T-cell (primary cell): Measurements from ENCODE around the gene IRX3. TPM values are rescaled to one million over a fixed set of nuclear protein-coding genes. Genes with fewer than 3 reads are reported as not detected.

Experiments used
- ATAC-seq, 4 experiments: fragments of 200-7000 bp in 3 of 4; fragments of 150-1000 bp in 1 of 4; cut with Tn5 transposase; replicated peaks in 1 of 4; 1 replicate in 3 of 4; 2 replicates in 1 of 4; pipeline ENCODE4 v1.10.0; 2021; ENCODE audit warnings: moderate library complexity in 3 of 4, mild to moderate bottlenecking in 2 of 4, moderate number of reproducible peaks in 1 of 4
- CTCF ChIA-PET, 2 donors: fragments of 300-600 bp; sonication (Branson Sonifier 250); formaldehyde crosslinking; loops; one replicate each; lab custom pipeline; 2022; ENCODE audit warnings: antibody characterized with exemption in 2 of 2; lab: Charles Lee
- POLR2A ChIA-PET, 2 donors: fragments of 300-600 bp; sonication (Branson Sonifier 250); formaldehyde crosslinking; loops; one replicate each; lab custom pipeline; 2022; ENCODE audit warnings: antibody characterized with exemption in 2 of 2; lab: Charles Lee
- DNase-seq, 35 experiments: peaks; one replicate each; pipeline versions ENCODE4 v3.0.0 to v3.0.0-alpha.2; 2013 to 2023
- H3K27ac ChIP-seq: one replicate; pipeline ENCODE4 v1.5.1; 2013; ENCODE audit warnings: low read length
- H3K27me3 ChIP-seq, 2 experiments: replicated peaks in 1 of 2; 1 replicate in 1 of 2; 2 replicates in 1 of 2; pipeline versions ENCODE4 v1.6.1 to v1.7.0; 2013; ENCODE audit warnings: low read length in 1 of 2, mixed read lengths in 1 of 2; ENCODE audit not compliant: control insufficient read depth in 2 of 2, insufficient read depth in 2 of 2; ENCODE audit errors: extremely low read depth in 1 of 2
- H3K36me3 ChIP-seq, 2 donors: 1 replicate in 1 of 2; 2 replicates in 1 of 2; pipeline versions ENCODE4 v1.6.1 to v1.7.0; 2013; ENCODE audit warnings: low read length in 1 of 2; ENCODE audit not compliant: control insufficient read depth in 2 of 2, insufficient read depth in 1 of 2; ENCODE audit errors: extremely low read depth in 1 of 2
- H3K4me1 ChIP-seq, 2 experiments: 1 replicate in 1 of 2; 2 replicates in 1 of 2; pipeline versions ENCODE4 v1.6.1 to v1.7.0; 2013; ENCODE audit warnings: low read length in 2 of 2, mixed read lengths in 1 of 2; ENCODE audit not compliant: insufficient read depth in 2 of 2, control insufficient read depth in 1 of 2; ENCODE audit errors: extremely low read depth in 1 of 2
- H3K4me3 ChIP-seq, 2 donors: 1 replicate in 1 of 2; 2 replicates in 1 of 2; pipeline versions ENCODE4 v1.5.1 to v1.7.0; 2013; ENCODE audit warnings: mild to moderate bottlenecking in 2 of 2, low read length in 1 of 2, moderate library complexity in 1 of 2; ENCODE audit not compliant: control insufficient read depth in 1 of 2; ENCODE audit errors: extremely low read depth in 1 of 2
- H3K9me3 ChIP-seq: 2 replicates; pipeline ENCODE4 v1.7.0; 2013
- H3K27ac Mint-ChIP-seq, 2 donors: one replicate each; pipeline ENCODE4 v1.8.0; 2020 to 2021; ENCODE audit warnings: mild to moderate bottlenecking in 2 of 2, mixed read lengths in 2 of 2
- H3K27me3 Mint-ChIP-seq, 2 donors: one replicate each; pipeline ENCODE4 v1.8.0; 2021 to 2022; ENCODE audit warnings: mixed read lengths in 2 of 2
- H3K36me3 Mint-ChIP-seq: one replicate; pipeline ENCODE4 v1.8.0; 2021; ENCODE audit warnings: mixed read lengths
- H3K4me1 Mint-ChIP-seq, 3 donors: one replicate each; pipeline ENCODE4 v1.8.0; 2020 to 2022; ENCODE audit warnings: mixed read lengths in 3 of 3, mild to moderate bottlenecking in 1 of 3
- H3K4me3 Mint-ChIP-seq, 3 donors: one replicate each; pipeline ENCODE4 v1.8.0; 2020 to 2022; ENCODE audit warnings: mild to moderate bottlenecking in 3 of 3, mixed read lengths in 3 of 3, moderate library complexity in 3 of 3
- H3K9me3 Mint-ChIP-seq, 3 donors: one replicate each; pipeline ENCODE4 v1.8.0; 2020 to 2022; ENCODE audit warnings: mixed read lengths in 3 of 3
- WGBS: methylation state at CpG from one replicate; pipeline ENCODE4 v1.1.5; 2013; ENCODE audit warnings: missing lambda C conversion rate; ENCODE audit not compliant: insufficient coverage; 5-methylcytosine and 5-hydroxymethylcytosine counted together
- total RNA-seq, 35 experiments: library from RNA in 6 of 35; stranded (reverse) in 6 of 35; fragments of 120-200 nt in 1 of 35; gene quantifications; one replicate each; pipeline versions ENCODE4 v1.2.1 to v1.2.4 and lab custom pipeline; 2013 to 2026

Gene IRX3
- total RNA-seq, 5 donors from 2014 or later (not counting 1 experiment from before 2014, with no cell fraction given) = 0.19 to 0.35 TPM; not detected in 3

GRCh38 chr16:54313789-54314188, 27.2 kb upstream of the IRX3 start:
- peaks cover 0 to 12% of the 10 kb centered on the region in 2 experiments for H3K27me3 ChIP-seq
- Mint-ChIP-seq H3K4me1 (no peaks in the 10 kb centered on the region), H3K27ac (no peak overlapping the region), H3K9me3 (no peaks in the 10 kb centered on the region), H3K36me3 (no peaks in the 10 kb centered on the region), H3K27me3 (peaks cover 0 to 11% of the 10 kb centered on the region in 2 donors), H3K4me3 (no peak overlapping the region)
- 94% methylated on average over 3 of the region's 4 CpGs for WGBS
- POLR2A ChIA-PET = no interaction called here
- H3K4me1 ChIP-seq = no peaks in the 10 kb centered on the region
- CTCF ChIA-PET = no interaction called here
- ATAC-seq (no peak), DNase-seq (no peak)
- H3K27ac ChIP-seq = no peak overlapping the region
- no peaks in the 10 kb centered on the region for H3K9me3 ChIP-seq
- no peak overlapping the region for H3K4me3 ChIP-seq
- no peaks in the 10 kb centered on the region for H3K36me3 ChIP-seq

DNA sequence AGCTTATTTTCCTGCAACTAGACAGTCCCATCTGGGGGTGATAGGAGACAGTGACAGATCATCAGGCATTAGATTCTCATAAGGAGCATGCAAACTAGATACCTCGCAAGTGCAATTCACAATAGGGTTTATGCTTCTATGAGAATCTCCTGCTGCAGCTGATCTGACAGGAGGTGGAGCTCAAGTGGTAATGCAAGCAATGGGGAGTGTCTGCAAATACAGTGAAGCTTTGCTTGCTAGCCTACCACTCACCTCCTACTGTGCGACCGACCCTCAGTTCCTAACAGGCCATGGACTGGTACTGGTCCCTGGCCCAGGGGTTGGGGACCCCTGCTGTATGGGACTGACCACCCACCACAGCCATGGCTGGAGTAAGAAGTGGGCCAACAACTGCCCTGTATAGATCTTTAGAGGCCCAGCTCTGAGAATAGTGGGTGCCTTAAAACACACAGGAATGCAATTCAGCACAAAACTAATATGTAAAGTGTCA, 26.0 kb upstream of the IRX3 start:
- Mint-ChIP-seq H3K27ac (no peak overlapping the region), H3K9me3 (no peaks in the 10 kb centered on the region), H3K4me1 (no peaks in the 10 kb centered on the region), H3K36me3 (no peaks in the 10 kb centered on the region), H3K27me3 (peaks cover 0 to 5% of the 10 kb centered on the region in 2 donors), H3K4me3 (no peak overlapping the region)
- ChIA-PET POLR2A (no interaction called here), CTCF (no interaction called here)
- no peak for ATAC-seq
- Histone ChIP-seq H3K27ac (no peak overlapping the region), H3K36me3 (no peaks in the 10 kb centered on the region), H3K4me3 (no peak overlapping the region), H3K9me3 (no peaks in the 10 kb centered on the region), H3K27me3 (peaks cover 0 to 7% of the 10 kb centered on the region in 2 experiments), H3K4me1 (no peaks in the 10 kb centered on the region)
- WGBS = no CpG with 5 or more reads among the region's 3 CpGs
- DNase-seq = no peak

GRCh38 chr16:54309341-54309740, 22.8 kb upstream of the IRX3 start:
- no CpG with 5 or more reads among the region's 5 CpGs for WGBS
- Histone ChIP-seq H3K9me3 (no peaks in the 10 kb centered on the region), H3K27ac (no peak overlapping the region), H3K4me3 (no peak overlapping the region), H3K4me1 (no peaks in the 10 kb centered on the region), H3K27me3 (peaks cover 0 to 6% of the 10 kb centered on the region in 2 experiments), H3K36me3 (no peaks in the 10 kb centered on the region)
- no peak overlapping the region for H3K4me3 Mint-ChIP-seq
- CTCF ChIA-PET = no interaction called here
- POLR2A ChIA-PET = no interaction called here
- no peaks in the 10 kb centered on the region for H3K4me1 Mint-ChIP-seq
- ATAC-seq (no peak), DNase-seq (no peak)
- H3K9me3 Mint-ChIP-seq = no peaks in the 10 kb centered on the region
- H3K27me3 Mint-ChIP-seq = peaks cover 5 to 16% of the 10 kb centered on the region in 2 donors
- H3K36me3 Mint-ChIP-seq = no peaks in the 10 kb centered on the region
- no peak overlapping the region for H3K27ac Mint-ChIP-seq

- H3K27ac Mint-ChIP-seq = no peak overlapping the region
- no peak overlapping the region for H3K27ac ChIP-seq
- no peaks in the 10 kb centered on the region for H3K36me3 Mint-ChIP-seq
- no peaks in the 10 kb centered on the region for H3K9me3 Mint-ChIP-seq
- DNase-seq (no peak), ATAC-seq (no peak)
- no peaks in the 10 kb centered on the region for H3K4me1 Mint-ChIP-seq
- H3K4me1 ChIP-seq = no peaks in the 10 kb centered on the region
- H3K27me3 Mint-ChIP-seq = peaks cover 17 to 24% of the 10 kb centered on the region in 2 donors
- 33% methylated on average over 1 of the region's 3 CpGs for WGBS
- H3K36me3 ChIP-seq = no peaks in the 10 kb centered on the region
- no peak overlapping the region for H3K4me3 ChIP-seq
- H3K9me3 ChIP-seq = no peaks in the 10 kb centered on the region
- H3K4me3 Mint-ChIP-seq = no peak overlapping the region
- H3K27me3 ChIP-seq = peaks cover 0 to 3% of the 10 kb centered on the region in 2 experiments
- CTCF ChIA-PET = no interaction called here
- POLR2A ChIA-PET = no interaction called here
Observed at GRCh38 chr16:54305080-54305479, 18.5 kb upstream of the IRX3 start.

DNA sequence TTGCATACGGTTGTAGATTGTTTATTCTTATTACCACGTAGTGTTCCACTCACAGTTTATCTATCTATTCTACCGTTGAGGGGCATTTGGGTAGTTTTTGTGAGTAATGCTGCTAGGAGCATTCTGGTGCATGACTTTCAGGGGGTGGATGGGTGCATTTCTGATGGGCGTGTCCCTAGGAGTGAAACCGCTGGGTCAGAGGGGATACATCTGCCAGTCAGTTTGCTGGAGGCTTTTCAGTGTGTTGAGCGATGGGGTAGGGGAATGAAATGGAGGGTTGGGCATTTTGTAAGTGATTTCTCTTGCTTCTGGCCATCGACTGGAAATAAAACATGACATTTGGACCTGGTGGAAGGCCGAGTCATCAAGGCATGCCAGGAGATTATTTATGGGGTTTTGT, 17.0 kb upstream of the IRX3 start:
- peaks cover 0 to 3% of the 10 kb centered on the region in 2 experiments for H3K27me3 ChIP-seq
- no peak overlapping the region for H3K4me3 Mint-ChIP-seq
- DNase-seq (no peak), ATAC-seq (no peak)
- H3K27me3 Mint-ChIP-seq = peaks cover 20 to 25% of the 10 kb centered on the region in 2 donors
- no peaks in the 10 kb centered on the region for H3K4me1 Mint-ChIP-seq
- ChIA-PET CTCF (no interaction called here), POLR2A (no interaction called here)
- H3K9me3 Mint-ChIP-seq = no peaks in the 10 kb centered on the region
- H3K4me3 ChIP-seq = no peak overlapping the region
- no peak overlapping the region for H3K27ac ChIP-seq
- H3K9me3 ChIP-seq = no peaks in the 10 kb centered on the region
- no peak overlapping the region for H3K27ac Mint-ChIP-seq
- H3K36me3 ChIP-seq = no peaks in the 10 kb centered on the region
- no peaks in the 10 kb centered on the region for H3K4me1 ChIP-seq
- 83% methylated on average over 3 of the region's 8 CpGs for WGBS
- no peaks in the 10 kb centered on the region for H3K36me3 Mint-ChIP-seq

DNA sequence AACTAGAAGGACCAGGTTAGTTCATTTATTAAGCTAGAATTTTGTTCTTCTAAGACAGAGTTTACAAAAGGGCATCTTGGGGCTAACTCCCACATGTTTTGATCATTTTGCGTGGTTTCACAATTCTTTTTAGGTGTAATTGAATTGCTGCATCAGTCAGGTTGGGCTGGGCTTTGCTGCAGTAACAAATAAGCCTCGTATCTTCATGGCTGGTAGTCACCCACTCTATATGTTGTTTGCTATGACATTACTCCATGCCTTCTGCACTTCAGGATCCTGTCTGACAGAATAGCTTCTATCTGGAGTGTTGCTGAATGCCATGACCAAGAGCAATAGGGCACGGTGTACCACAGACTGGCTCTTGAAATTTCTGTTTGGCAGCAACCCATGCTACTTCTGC, 10.6 kb upstream of the IRX3 start:
- CTCF ChIA-PET = no interaction called here
- 64% methylated on average over 2 of the region's 3 CpGs for WGBS
- POLR2A ChIA-PET = no interaction called here

GRCh38 chr16:54296543-54296942, 10.0 kb upstream of the IRX3 start:
- CTCF ChIA-PET = no interaction called here

More for the DNA sequence above, 10.6 kb upstream of the IRX3 start:
- Histone ChIP-seq H3K9me3 (no peaks in the 10 kb centered on the region), H3K36me3 (no peaks in the 10 kb centered on the region), H3K27ac (no peak overlapping the region), H3K4me3 (no peak overlapping the region), H3K27me3 (peaks cover 2 to 17% of the 10 kb centered on the region in 2 experiments), H3K4me1 (no peaks in the 10 kb centered on the region)
- peaks cover 0 to 7% (median 4%) of the 10 kb centered on the region in 3 donors for H3K9me3 Mint-ChIP-seq
- no peaks in the 10 kb centered on the region for H3K4me1 Mint-ChIP-seq
- peaks cover 27 to 29% of the 10 kb centered on the region in 2 donors for H3K27me3 Mint-ChIP-seq
- H3K4me3 Mint-ChIP-seq = no peak overlapping the region
- no peaks in the 10 kb centered on the region for H3K36me3 Mint-ChIP-seq
- DNase-seq (no peak), ATAC-seq (no peak)
- no peak overlapping the region for H3K27ac Mint-ChIP-seq

More at GRCh38 chr16:54296543-54296942, 10.0 kb upstream of the IRX3 start:
- H3K27me3 ChIP-seq = peaks cover 6 to 17% of the 10 kb centered on the region in 2 experiments
- Mint-ChIP-seq H3K4me3 (no peak overlapping the region), H3K27me3 (peaks cover 30% of the 10 kb centered on the region in 2 donors), H3K9me3 (peaks cover 0 to 7% (median 4%) of the 10 kb centered on the region in 3 donors), H3K36me3 (no peaks in the 10 kb centered on the region), H3K4me1 (no peaks in the 10 kb centered on the region), H3K27ac (no peak overlapping the region)
- no peak overlapping the region for H3K27ac ChIP-seq
- no peaks in the 10 kb centered on the region for H3K9me3 ChIP-seq
- WGBS = 100% methylated on average over 1 of the region's 1 CpG
- ATAC-seq (no peak), DNase-seq (no peak)
- H3K36me3 ChIP-seq = no peaks in the 10 kb centered on the region
- H3K4me3 ChIP-seq = no peak overlapping the region
- no peaks in the 10 kb centered on the region for H3K4me1 ChIP-seq
- POLR2A ChIA-PET = no interaction called here
